ENCODE measurements around the gene PEAK3.
A peak's percentile ranks its signal among the peaks of the same experiment; 100 is the strongest.

Gene PEAK3

DNA sequence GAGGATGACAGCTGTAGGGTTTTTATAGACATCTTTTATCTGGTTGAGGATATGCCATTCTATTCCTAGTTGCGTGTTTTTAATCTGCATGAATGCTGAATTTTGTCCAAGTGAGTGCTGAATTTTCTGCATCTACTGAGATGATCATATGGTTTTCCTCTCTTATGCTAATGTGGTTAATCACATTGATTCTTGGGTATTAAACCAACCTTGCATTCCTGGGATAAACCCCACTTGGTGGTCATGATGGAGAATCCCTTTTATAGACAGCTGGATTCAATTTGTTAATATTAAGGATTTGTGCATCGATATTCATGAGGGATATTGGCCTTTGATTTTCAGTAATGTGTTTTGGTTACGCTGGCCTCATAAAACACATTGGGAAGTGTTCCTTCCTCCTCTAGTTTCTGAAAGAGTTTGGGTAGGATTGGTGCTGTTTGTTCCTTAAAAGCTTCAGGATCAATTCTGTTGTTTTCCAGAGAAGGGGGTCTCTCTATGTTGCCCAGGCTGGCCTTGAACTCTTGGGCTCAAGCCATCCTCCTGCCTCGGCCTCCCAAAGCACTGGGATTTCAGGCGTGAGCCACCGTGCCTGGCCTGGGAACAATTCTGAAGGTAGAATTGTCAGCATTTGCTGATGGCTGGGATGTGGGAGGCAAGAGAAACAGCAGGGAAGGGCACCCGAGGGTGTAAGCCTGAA lies 33.3 kb upstream of the PEAK3 start:
- no peak for ATAC-seq

DNA sequence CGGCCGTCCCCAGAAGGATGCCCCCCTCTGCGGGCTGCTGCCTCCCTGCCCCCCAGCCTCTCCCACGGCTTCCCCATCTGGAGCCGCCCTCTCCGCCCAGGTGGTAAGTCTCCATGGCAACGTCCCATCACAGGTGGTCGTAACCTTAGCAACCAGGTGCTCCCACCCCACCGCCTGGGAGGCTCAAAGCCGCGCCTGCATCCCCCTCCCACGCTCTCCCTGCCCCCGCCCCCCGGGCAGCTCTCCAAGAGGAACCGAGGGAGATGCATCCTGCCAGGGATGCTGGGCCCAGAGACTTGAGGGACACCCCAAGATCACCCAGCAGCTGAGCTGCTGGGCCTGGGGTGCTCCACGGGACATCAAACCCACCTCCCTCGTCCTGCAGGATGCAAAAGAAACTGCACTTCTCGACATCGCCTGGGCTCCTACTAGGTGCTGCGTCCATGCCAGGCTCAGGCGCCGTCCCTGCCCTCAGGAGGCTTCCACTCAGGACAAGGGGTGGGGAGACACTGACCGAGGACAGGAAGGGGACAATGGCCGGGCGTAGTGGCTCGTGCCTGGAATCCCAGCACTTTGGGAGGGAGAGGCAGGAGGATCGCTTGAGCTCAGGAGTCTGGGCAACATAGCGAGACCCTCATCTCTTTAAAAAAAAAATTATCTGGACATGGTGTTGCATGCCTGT lies 31.0 kb upstream of the PEAK3 start:
- no peak for ATAC-seq

DNA sequence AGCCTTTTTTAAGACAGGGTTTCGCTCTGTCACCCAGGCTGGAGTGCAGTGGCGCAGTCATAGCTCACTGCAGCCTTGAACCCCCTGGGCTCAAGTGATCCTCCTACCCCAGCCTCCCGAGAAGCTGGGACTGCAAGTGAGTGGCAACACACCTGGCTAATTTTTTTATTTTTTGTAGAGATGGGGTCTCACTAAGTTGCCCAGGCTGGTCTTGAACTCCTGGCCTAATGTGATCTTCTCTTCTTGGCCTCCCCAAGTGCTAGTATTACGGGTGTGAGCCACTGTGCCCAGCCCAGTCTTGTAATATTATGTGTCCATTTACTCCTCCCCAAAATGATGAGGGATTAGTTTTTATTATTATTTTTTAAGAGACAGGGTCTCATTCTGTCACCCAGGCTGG lies 29.1 kb upstream of the PEAK3 start:
- no peak for ATAC-seq

DNA sequence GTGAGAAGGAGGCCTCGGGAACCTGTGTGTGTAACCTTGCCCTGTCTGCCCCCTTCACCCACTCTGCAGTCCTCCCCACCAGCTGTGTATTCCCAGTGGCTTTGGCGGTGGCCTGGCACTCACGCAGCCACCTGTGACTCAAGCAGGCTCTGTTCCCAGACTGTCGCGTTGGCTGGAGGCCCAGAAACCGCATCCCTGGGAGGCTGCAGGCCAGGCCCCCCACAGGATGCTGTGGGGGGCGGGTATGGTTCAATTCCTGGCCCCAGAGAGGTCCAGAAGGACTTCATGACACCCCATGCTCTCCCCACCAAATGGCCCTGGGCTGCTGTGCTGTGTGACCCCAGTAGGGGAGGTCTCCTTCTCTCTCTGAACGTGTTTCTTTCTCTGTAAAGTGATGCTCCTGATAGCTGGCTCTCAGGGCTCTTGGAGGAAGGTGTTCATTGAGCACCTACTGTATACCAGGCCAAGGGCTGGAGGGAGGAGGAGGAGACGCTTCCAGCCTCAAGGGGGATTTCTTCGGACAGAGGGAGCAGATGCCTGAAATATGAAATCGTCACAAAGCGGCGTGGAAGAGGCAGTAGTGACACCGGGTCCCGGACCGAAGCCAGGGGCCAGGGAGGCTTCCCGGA lies 27.9 kb upstream of the PEAK3 start:
- no peak for ATAC-seq

DNA sequence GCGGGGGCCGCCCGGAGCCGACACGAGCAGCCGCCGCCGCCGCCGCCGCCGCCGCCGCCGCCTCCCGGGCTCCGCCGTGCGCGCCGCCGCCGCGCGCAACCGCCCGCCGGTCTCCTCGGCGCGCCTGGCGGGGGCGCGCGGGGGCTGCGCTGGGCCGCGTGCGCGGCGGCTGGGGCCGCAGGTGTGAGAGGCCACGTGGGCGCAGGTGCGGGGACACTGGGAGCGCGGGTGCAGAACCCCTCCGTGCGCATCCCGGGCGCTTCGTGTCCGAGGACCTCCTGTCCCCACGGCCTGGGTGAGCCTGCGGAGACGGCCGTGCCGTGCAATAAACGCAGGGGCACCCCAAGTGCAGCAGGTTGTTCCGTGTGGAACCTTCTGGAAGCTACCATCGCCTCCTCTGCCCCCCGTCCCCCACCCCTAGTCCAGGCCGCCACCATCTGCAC lies 26.2 kb upstream of the PEAK3 start, which contains the start of gene LINGO3:
TSS of gene LINGO3 (minus strand) at position 41 of the 443 bp plus-strand sequence. CDS start 16,378 bp downstream, outside the sequence.
- no peak for ATAC-seq

DNA sequence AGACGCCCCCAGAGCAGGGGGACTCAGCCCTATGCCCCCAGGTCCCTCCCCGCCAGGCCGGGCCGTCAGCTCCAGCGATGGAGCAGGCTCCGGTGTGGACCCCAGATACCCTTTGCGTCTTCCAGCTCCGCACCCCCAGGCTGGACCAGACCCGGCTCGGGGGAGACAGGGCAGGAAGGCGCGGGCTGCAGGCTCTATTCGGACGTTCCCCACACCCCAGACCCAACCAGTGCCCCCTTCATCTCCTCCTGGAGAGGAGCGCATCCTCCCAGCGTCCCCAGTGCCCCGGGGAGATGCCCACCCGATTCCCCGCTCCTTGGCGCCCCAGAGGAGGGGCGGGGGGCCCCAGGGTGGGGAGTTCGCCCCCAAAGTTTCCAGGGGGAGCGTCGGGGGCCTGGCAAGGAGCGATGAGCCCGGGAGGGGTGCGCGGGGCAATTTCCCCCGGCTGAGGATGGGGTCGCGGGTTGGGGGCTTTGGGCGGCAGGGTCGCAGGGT lies 25.6 kb upstream of the PEAK3 start:
- ATAC-seq, result no peak

DNA sequence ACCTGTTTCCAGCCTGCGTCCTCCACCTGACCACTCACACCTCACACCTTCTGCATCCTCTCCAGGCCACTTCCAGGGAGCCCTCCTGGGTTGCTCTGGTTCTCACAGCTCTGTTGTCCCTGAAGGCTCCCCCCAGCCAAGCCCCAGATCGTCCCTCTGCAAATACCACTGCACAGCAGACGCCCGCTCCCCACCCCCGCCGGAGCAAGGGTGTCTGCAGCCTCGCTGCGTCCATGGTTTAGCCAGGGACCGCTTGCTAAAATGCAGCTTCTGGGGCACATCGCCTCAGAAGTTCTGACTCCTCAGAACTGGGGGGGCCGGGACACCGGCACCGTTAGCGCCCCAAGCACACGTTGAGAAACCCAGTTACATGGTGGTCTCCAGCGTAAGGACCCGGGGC lies 25.0 kb upstream of the PEAK3 start:
- ATAC-seq, result no peak

DNA sequence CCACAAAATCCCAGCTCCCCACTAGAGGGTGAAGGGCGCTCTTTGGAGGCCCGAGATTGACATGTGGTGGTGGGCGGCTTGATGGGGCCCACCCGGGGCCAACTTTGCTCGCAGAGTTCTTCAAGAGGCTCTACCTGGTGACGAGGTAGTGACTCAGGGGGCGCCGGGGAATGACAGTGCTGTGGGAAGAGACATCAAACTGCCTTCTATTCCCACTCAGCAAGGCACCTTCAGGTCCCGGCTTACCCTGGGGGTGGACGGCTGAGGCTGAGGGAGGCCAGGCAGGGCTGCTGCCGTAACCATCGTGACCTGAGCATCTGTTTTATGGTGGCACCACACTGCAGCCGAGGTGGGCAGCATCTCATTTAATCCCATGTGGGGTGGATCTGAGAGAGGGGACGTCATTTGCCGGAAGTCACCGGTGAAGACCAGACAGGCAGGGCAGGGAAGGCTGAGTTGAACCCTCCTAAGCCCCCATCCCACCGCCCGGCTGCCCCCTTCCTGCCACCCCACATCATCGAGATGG lies 24.4 kb upstream of the PEAK3 start:
- ATAC-seq, result no peak

DNA sequence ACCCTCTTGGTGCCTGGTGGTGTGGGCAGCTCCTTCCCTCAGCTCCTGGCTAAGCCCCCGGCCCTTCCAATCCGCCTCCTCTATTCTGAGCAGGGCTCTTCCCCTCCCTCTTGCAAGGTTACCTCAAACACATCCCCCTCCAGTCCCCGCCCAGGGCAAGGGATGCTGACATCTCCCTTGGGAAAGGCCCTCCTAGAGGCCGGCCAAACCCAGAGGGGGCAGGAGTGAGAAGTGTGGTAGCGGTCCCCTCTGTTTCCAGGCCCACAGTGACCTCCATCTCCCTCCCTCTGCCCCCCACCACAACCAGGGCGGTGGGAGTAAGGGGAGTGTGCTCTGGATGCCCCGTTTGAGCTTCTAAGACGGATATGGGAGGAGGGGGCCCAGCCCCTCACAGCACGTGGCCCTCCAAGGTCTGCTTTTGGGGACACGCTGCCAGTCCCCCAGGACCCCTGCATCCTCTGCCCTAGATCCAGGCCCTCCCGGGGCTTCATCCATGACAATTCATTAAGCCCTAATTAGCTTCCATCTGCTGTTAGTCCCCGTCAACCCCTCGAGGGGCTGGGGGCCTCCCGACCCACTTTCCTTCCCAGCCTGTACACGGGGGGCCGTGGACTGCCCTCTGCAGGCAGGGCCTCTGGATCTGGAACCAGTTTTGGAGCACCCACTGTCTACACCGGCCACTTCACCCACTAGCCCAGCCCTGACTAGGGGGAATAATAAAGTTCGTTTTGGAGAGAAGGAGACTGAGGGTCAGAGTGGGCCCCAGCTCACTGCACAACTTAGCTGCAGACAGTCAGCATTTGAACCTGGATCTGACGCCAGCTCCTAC lies 23.7 kb upstream of the PEAK3 start:
- no peak for ATAC-seq

DNA sequence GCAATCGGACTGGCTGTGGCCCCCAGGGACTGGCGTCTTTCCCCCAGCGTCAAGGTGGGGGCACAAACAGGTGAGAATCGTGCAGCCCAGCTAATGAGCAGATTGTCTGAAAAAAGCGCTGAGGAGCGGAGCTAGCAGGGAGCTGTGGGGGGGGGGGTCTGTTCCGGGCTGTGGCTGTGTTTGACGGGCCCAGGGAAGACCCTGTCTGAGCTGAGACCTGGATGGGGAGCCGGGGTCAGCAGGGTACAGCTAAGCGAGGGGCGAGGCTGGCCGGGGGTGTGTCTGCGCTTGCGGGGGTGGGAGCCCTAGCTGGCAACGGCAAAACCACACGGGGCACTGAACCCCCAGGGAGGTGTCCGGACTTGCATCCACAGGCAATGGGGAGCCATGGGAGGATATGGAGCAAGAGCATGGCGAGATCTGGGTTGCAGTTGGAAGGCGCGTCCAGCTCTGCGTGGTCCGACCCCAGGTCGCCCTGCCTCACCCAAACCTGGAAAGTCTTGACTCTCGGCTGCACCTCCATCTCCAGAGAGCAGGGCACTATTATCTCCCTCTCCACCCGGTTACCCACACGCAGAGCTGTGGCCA lies 21.3 kb upstream of the PEAK3 start:
- ATAC-seq, result no peak

DNA sequence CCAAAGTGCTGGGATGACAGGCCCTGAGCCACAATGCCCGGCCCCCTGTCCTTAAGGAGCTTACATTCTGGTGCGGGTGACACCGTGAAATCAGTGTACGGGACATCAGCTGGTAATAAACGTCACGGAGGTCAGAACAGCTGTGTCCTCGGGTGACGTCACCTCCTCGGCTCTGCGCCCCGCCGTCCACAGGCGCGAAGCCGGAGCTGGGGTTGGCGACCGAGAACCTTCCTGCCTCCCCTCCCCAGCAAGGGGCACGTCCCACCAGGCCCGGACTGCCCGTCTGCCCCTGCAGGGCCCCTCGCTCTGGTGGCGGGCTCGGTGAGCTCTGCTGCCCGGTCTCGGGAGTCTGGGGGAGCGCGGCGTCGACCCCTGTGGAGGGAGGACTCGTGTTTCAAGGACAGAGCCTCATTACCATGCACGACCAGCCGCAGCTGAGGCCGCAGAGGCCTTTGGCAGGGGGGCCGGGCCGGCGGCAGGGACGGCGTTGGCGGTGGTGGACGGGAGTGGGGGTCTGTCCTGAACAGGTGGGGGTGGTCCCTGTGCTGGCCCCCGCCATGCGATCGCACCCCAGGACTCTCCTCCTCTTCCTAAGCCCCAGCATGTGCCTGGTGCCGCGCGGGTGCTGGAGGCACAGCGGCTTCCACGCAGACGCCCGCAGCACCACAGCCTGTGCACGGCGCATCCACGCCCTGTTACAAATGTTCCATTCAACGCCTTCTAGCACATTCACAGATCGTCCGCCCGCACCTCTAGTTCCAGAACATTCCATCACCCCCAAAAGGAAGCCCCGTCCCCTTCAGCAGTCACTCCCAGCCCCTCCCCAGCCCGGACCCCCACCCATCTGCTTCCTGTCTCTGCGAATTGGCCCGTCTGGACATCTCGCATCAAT lies 20.6 kb upstream of the PEAK3 start:
- peak in 1 of 2 donors; percentile 25 for ATAC-seq

DNA sequence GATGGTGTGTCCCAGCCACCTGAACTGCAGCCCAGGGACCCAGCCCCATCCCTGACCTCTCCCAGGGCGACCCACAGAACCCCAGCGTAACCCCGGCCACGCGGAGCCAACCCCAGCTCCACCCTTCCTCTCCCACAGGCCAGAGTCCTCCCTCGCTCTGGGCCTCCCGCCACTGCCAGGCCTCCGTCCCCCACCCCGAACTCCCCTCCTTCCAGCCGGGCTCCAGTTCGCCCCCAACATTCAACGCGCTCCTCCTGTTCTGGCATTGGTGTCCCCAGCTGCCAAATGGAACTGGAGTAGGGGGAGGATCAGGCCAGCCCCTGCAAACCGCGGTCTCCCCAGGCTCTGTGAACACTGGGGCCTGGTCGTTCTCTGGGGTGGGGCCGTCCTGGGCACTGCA lies 18.6 kb upstream of the PEAK3 start:
- no peak for ATAC-seq

DNA sequence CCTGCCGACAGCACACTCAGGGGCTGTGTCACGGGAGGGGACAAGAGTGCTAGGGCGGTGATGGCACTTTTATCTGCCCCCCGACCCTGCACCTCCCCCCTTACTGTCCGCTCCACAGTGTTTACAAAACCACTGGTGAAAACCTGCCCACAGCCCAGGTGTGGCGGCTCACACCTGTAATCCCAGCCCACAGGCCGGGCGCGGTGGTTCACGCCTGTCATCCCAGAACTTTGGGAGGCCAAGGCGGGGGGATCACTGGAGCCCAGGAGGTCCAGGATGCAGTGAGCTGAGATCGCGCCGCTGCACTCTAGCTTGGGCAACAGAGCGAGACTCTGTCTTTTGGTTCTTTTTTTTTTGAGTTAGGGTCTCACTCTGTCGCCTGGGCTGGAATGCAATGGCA lies 14.2 kb upstream of the PEAK3 start:
- ATAC-seq, result no peak

DNA sequence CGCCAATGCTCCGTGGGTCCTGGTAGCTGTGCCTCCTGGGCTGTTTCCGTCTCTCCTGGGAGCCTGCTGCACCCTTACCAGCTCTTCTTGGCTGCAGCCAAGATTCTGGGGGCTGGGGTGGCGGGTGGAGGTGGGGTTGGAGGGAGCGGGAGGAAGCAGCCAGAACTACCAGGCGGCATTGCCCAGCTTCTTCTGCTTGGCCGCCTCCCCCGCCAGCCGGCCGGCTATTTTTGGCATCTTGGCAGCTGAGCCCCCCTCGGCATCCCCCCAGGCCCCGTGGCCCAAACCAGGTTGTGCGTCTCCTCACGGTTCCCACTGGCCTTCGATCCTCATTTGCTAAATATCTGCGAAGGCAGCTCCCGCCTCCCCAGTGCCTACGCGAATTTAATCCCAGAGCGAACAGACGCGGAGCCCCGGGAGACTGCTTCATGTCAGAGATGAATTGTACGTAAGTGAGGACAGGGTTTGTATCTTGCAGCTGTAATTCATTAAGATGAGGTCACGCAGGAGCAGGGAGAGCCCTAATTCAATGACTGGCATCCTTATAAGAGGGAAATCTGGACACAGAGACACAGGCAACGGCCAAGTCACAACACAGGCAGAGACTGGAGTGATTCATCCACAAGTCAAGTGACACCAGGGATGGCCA lies 12.8 kb upstream of the PEAK3 start:
- ATAC-seq, result no peak

DNA sequence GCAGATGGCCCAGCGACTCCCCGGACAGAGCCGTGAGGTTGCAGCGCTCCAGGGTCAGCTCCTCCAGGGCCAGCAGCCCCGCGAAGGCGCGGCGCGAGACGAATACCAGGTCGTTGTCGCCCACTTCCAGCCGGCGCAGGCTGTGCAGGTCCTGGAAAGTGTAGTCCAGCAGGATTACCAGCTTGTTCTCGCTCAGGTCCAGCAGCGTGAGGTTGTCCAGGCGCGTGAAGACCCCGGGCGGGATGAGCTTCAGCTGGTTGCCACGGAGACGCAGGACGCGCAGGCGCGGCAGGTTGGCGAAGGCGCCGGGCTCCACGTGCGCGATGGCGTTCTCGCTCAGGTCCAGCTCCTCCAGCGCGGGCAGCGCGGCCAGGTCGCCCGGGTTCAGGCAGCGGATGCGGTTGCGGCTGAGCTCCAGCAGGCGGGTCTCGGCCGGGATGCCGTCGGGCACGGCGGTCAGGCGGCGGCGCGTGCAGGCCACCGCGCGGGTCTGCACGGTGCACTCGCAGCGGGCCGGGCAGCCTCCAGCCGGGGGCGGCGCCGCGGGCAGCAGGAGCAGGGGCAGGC lies 9.3 kb upstream of the PEAK3 start:
- no peak for ATAC-seq

DNA sequence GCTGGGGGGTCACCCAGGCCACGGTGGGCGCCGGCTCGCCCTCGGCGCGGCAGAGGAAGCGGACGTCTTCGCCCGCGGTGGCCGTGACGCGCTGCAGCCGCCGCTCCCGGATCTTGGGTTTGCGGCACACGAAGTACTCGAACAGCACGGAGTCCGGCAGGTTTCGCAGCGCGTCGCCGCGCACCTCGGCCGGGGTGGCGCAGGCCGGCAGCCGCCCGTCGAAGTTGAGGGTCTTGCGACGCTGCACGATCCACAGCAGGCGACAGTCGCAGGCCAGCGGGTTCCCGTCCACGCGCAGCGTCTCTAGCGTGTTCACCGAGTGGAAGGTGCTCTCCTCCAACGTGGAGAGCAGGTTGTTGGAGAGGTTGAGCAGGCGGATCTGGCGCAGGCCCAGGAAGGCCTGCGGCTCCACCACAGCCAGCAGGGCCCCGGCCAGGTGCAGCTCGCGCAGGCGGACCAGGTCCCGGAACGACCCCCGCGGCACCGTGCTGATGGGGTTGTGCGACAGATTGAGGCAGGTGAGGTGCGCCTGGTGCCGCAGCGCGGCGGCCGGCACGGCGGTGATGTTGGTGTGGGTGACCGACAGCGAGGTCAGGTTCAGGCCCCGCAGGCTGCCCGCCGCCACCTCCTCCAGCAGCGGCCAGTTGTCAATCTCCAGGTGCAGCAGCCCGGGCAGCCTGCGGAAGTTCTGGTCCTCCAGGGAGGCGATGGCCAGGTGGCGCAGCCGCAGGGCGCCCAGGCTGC lies 8.6 kb upstream of the PEAK3 start:
- ATAC-seq, result peak; percentile 22 to 30

DNA sequence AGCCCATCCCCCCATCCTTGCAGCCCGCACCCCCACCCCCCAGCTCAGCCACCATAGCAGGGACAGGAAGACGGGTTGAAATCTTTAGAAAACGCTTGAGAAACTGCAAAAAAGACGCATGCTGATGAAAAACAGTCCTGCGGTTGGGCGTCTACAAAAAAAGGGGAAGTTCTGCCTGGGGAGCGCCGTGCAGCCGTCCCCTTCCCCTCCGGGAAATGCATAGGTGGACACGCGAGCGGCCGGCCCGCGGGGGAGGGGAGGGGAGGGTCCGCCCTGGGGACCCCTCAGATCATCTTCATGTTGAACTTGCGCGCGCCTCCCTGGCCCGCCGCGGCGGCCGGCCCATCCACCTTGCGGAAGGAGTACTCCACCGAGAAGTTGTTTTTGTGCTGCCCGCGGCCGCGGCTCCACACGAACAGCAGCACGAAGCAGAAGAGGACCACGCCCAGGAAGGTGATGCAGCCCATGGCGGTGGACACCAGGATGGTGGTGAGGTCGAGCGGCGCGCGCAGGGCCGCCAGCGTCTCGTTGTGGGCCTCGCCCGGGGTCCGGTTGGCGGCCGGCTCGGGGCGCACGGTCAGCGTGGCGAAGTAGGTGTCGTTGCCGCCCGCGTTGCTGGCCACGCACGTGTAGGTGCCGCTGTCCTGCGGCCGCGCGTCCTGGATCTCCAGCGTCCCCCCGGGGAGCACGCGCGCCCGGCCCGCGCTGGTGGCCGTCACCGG lies 7.9 kb upstream of the PEAK3 start:
- ATAC-seq, result peak; percentile 54 to 71

DNA sequence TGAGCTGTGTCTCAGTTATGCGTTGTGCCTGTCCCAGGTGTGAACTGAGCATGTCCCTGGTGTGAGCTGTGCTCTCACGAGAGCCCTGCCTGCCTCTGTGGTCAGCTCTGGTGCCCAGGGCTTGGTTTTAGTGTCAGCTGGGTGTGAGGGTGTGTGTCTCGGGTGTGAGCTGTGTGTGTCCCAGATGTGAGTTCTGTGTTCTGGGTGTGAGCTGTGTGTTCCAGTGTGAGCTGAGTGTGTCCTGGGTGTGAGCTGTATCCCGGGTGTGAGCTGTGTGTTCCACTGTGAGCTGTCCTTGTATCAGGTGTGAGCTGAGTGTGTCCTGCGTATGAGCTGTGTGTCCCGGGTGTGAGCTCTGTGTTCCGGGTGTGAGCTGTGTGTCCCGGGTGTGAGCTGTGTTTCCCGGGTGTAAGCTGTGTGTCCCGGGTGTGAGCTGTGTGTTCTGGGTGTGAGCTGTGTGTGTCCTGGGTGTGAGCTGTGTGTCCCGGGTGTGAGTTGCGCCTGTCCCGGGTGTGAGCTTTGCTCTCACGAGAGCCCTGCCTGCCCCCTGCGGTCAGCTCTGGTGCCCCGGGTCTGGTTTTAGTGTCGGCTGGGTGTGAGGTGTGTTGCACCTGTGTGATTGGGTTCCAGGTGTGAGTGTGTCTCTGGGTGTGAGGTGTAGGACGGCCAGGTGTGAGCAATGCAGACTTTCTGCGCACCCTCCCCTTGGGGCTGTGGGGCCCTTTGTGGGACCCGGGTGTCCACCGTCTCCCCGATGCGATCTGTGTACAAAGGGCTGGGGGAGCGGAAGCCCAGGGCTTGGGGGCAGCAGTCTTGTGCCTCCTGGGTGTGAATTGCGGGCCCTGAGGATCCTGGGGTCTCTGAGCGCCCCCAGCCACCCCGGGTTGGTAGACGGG lies 7.1 kb upstream of the PEAK3 start:
- ATAC-seq, result peak in 1 of 2 donors; percentile 2

All from activated CD4-positive, CD25-positive, alpha-beta regulatory T cell treated with anti-CD3 and anti-CD28 coated beads, Interleukin-2, amount 50 U/mL, for 24 hours (primary cell).